Fibroblast of gingiva (primary cell): Measurements from ENCODE around the gene OR2W1.

Experiments used
- DNase-seq: peaks from one replicate; pipeline ENCODE4 v3.0.0-alpha.2; 2011; ENCODE audit warnings: low read depth

Gene OR2W1

DNA sequence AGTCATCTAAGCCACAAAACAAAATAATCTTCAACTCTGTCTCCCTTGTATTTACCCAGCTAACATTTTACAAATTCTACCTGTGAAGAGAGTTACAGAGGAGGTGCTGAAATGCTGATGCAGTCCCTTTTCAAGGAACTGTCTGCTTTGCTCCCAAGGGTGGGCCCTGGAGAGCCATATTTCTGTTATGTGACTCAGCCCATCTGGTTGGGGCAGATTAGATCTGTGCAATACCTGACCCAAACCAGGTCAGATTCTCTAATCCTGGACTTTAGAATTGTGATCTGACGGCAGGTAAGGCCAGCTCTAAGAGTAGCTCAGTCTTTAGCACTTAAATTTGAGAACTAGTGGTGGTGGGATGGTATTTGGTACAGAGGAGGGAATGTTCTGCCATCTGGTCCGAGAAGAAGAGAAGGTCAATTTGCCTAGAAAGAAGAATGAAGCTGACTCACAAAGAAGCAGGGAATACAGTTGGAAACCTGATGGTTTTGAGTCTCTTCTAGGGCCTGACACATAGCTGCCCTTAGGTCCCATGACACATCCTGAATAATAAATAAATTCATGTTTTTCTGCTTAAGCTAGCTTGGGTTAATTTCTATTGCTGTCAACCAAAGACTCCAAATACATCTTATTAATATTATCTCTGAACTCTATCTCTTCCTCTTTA is 48.0 kb downstream of the OR2W1 start:
- no peak for DNase-seq

DNA sequence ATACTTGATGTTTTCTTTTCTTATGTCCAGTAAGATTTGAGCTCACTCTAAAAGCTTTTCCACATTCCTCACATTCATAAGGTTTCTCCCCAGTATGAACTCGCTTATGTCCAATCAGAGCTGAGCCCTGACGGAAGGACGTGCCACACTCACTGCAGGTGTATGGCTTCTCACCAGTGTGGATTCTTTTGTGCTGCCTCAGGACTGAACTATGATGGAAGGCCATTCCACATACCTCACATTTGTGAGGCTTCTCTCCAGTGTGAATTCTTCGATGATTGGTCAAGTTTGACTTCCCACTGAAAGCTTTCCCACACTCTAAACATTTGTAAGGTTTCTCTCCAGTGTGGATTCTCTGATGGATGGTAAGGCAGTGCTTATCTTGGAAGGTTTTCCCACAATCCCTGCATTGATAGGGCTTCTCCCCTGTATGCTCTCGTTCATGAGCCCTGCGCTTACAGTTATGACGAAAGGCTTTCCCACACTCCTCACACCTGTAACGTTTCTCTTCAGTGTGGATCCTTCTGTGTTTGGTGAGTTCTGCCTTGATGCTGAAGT is 49.8 kb downstream of the OR2W1 start:
- no peak for DNase-seq
